Retinal pigment epithelial cell (primary cell): ENCODE measurements around the gene VRK2.

Experiments used
- DNase-seq: peaks from one replicate; pipeline ENCODE4 v3.0.0-alpha.2; 2010; ENCODE audit warnings: low read depth
- H3K4me3 ChIP-seq: 2 replicates; pipeline ENCODE4 v1.5.1; 2011; ENCODE audit warnings: mild to moderate bottlenecking, low read length, control low read depth, moderate library complexity
- TF ChIP-seq, protein P1 (sequence below): conservative IDR thresholded peaks from 2 replicates; pipeline ENCODE4 v1.5.1; 2011; ENCODE audit warnings: low read depth, low read length, control low read depth, inconsistent platforms

The VRK2 gene

DNA sequence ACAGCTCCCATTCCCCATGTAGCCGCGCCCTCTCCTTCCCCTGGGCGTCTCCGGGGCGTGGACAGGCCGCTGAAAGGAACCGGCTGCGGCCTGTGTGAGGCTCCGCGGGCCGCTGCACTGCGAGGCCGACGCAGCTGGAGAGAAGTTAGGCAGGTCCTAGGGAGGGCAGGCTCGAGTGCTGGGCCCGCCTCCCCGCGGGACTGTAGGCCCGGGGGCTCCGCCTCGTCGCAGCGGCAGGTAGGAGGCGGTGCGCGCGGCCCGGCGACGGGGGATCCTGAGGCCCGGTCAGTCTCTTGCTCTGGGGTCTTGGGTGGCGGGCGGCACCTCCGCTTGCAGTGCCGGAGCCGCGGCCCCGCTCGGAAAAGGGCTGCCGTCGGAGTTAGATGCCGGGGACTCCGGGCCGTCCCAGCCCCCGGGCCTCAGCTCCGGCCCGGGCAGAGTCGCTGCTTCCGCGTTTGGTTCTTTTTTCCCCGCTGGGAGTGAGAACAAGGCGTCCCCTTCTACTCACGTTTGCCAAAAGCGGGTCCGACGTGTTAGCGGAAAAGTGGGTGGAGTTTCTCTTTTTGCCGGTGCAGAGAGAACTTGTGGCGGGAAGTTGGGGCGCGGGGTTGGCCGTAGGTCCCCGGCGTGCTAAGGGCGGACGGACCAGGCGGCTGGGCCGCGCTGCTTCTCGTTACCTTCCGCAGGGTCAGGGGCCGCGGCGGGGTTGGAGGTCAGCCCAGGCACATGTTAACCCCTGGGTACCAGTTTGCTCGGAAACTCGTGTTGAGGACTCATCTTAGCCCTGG, at the start of gene VRK2:
VRK2 (plus strand) TSS at position 222 of the 788 bp plus-strand sequence. CDS start 2,026 bp downstream, outside the sequence.
- TF ChIP-seq, protein P1, sequence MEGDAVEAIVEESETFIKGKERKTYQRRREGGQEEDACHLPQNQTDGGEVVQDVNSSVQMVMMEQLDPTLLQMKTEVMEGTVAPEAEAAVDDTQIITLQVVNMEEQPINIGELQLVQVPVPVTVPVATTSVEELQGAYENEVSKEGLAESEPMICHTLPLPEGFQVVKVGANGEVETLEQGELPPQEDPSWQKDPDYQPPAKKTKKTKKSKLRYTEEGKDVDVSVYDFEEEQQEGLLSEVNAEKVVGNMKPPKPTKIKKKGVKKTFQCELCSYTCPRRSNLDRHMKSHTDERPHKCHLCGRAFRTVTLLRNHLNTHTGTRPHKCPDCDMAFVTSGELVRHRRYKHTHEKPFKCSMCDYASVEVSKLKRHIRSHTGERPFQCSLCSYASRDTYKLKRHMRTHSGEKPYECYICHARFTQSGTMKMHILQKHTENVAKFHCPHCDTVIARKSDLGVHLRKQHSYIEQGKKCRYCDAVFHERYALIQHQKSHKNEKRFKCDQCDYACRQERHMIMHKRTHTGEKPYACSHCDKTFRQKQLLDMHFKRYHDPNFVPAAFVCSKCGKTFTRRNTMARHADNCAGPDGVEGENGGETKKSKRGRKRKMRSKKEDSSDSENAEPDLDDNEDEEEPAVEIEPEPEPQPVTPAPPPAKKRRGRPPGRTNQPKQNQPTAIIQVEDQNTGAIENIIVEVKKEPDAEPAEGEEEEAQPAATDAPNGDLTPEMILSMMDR = peak; percentile 5
- peak within 1 kb of the TSS; percentile 68 for H3K4me3 ChIP-seq
- DNase-seq = peak; percentile 62

DNA sequence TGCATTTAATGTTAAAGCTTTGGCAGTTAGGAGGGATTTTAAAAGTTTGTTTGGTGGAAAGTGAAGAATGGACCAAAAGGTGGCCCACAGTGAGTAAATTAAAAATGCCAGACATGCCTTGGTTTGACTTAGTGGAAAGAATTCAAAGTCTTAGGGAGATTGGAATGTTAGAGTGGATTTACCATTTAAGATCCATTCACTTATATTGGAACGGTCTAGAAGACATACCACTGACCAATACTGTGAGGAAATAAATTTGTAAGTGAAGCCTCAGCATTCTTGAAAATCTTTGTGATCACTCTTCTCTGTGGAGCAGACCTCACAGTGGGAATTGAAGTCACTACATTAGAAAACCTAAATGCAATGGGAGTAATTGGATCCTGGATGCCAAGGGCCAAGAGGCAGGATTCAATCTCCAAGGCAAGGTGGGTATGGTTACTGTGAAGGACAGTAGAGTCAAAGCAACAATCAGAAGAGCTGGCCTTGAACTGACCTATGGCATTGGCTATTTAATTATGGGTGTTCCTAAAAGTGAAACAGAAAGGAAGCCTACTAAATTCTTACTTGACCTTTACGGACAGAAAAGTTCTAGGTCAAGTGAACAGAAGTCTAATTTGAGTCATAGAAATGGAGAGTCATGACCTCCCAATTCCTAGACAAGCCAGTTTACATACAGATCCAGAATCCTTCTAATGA, 40.2 kb upstream of the VRK2 start:
- H3K4me3 ChIP-seq = no peak overlapping the region
- TF ChIP-seq, protein P1 = no peak
- peak; percentile 4 for DNase-seq

DNA sequence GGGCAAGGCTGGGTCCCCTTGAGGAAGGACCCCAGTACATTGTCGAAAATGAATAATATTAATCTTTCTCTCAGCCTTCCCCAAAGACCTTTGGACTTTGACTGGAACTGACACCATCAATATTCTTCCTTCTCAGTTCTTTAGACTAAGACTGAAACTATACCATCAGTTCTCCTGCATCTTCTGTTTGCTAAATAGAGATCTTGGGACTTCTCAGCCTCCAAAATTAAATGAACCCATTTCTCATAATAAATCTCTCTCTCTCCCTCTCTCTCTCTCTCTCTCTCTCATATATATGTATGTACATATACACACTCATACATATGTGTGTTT, 39.7 kb upstream of the VRK2 start:
- TF ChIP-seq, protein P1 = no peak
- H3K4me3 ChIP-seq = no peak overlapping the region
- no peak for DNase-seq

DNA sequence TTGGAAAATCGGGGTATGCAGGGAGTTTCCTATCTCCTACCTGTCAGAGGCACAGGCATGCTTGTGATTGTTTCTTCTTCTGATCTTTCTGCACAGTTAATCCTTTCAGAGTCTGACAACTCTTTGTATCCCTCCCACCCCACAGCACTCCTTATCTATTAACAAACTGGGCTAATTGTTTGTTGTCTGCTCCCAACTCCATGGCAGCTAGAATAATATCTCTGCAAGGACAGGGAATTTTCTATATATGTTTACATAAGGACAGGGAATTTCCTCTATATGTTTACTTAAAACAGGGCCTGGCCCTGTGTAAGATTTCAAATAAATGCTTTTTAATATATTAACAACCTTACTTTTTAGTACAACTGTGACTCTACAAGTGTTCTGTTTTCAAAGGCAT, 36.0 kb upstream of the VRK2 start:
- no peak for DNase-seq
- TF ChIP-seq, protein P1 = no peak
- no peak overlapping the region for H3K4me3 ChIP-seq

DNA sequence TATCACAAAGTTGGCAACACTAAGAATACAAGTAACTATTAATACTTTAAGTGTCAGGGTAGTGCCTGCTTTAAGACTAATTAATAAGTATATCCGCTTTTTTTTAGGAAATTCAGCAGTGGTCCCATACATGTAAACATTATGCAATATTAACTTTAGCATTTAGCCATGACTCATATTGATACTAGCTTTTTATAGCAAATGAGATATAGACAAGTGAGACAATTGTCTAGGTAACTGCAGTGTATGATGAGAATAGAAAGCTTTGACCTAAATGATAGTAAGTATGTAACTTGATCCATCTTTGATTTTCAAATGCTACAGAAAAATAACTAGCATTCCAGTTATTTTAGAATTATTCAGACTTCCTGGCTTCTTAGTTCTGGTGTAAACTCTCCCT, 27.4 kb upstream of the VRK2 start:
- TF ChIP-seq, protein P1 = no peak
- H3K4me3 ChIP-seq = no peak overlapping the region
- no peak for DNase-seq

GRCh38 chr2:58025150-58025933, 21.3 kb upstream of the VRK2 start:
- no peak for DNase-seq
- no peak overlapping the region for H3K4me3 ChIP-seq
- TF ChIP-seq, protein P1 = no peak
